ENCODE data around the gene MUL1. TPM values are rescaled to one million over a fixed set of nuclear protein-coding genes. Genes with fewer than 3 reads are reported as not detected.

Gene MUL1
- total and polyA plus RNA-seq, 9 of the 15 experiments (the other 6 are each of a cell fraction or from before 2014, with no cell fraction given): 10.4 to 32.9 (median 19.3) TPM

- no peak for TF ChIP-seq ZC3H4 (CRISPR knock-in tag; IDR thresholded peaks at IDR 0.05; ENCODE audit: borderline replicate concordance)
- TF ChIP-seq ELK3 (CRISPR knock-in tag; IDR thresholded peaks at IDR 0.05): no peak
- TF ChIP-seq TSC22D4 (tag; IDR thresholded peaks at IDR 0.05): no peak
- peak; percentile 38; the same call in 1 of the 2 replicates for TF ChIP-seq ETV5 (CRISPR knock-in tag; IDR thresholded peaks at IDR 0.05; ENCODE audit: low read depth)
- no peak for TF ChIP-seq ZNF165 (CRISPR knock-in tag; IDR thresholded peaks at IDR 0.05; ENCODE audit: borderline replicate concordance)
- peak; percentile 65 for TF ChIP-seq RBFOX2 (IDR thresholded peaks at IDR 0.05; ENCODE audit: low read depth, low read length)
- no peak for TF ChIP-seq ATF4 (CRISPR knock-in tag; IDR thresholded peaks at IDR 0.05)
- no peak for TF ChIP-seq ETS1 (conservative IDR thresholded peaks at IDR 0.05; ENCODE audit: control insufficient read depth, low read depth, low read length)
- 0 out of 2 replicates have a peak, but pooled peaks have one; percentile 31 for TF ChIP-seq RREB1 (CRISPR knock-in tag; IDR thresholded peaks at IDR 0.05)
- TF ChIP-seq ZFP30 (CRISPR knock-in tag; IDR thresholded peaks at IDR 0.05; ENCODE audit: borderline replicate concordance): no peak
- no peak for TF ChIP-seq HMG20B (CRISPR knock-in tag; IDR thresholded peaks at IDR 0.05)
- no peak for TF ChIP-seq MYBL2 (IDR thresholded peaks at IDR 0.05; ENCODE audit: low read depth)
- no peak for TF ChIP-seq MYBL2 (CRISPR knock-in tag; IDR thresholded peaks at IDR 0.05; ENCODE audit: borderline replicate concordance)
- no peak for TF ChIP-seq CTCFL (IDR thresholded peaks at IDR 0.05; ENCODE audit: borderline replicate concordance, insufficient read depth, low read depth, low read length, poor library complexity, severe bottlenecking)
These were observed 21.3 kb downstream of the MUL1 start (continued) for GRCh38 chr1:20486457-20487235.
